Stimulated activated CD4-positive, alpha-beta T cell treated with anti-CD3 and anti-CD28 coated beads, Interleukin-12 subunit alpha, Interleukin-12 subunit beta, amount 100 ng/mL, for 4 hours (primary cell): ENCODE measurements around the gene ZSWIM3.
"Not testable (repeated sequence)": the region's sequence is repeated elsewhere in the genome, so short reads cannot be mapped to it uniquely, and the experiment has no call there.

Experiments used
- DNase-seq: peaks from one replicate; pipeline ENCODE4 v3.0.0-alpha.2; 2020

The ZSWIM3 gene

GRCh38 chr20:45857114-45857881 is at the start of gene ZSWIM3, which contains the start of gene ACOT8:
ZSWIM3 (plus strand) TSS chr20:45857614; CDS start chr20:45857826, 212 bp downstream.
ACOT8 (minus strand) TSS chr20:45857392; CDS start chr20:45857315, 77 bp downstream.
- peak; percentile 77 for DNase-seq

GRCh38 chr20:45810191-45810970 is 47.0 kb upstream of the ZSWIM3 start:
- DNase-seq = no peak

GRCh38 chr20:45812157-45813005 is 45.0 kb upstream of the ZSWIM3 start, which contains the start of gene UBE2C:
UBE2C (plus strand) TSS chr20:45812644; CDS start chr20:45812696, 52 bp downstream.
- peak; percentile 87 for DNase-seq

GRCh38 chr20:45813006-45813340 is 44.4 kb upstream of the ZSWIM3 start:
- no peak for DNase-seq

- no peak for DNase-seq
Measured at GRCh38 chr20:45813489-45813888, 43.9 kb upstream of the ZSWIM3 start.

GRCh38 chr20:45814314-45814713 is 43.1 kb upstream of the ZSWIM3 start:
- no peak for DNase-seq

GRCh38 chr20:45816951-45817350 is 40.5 kb upstream of the ZSWIM3 start:
- no peak for DNase-seq

- DNase-seq = no peak
Measured at GRCh38 chr20:45817376-45818194, 39.8 kb upstream of the ZSWIM3 start.

- no peak for DNase-seq
Measured at GRCh38 chr20:45818239-45818638, 39.2 kb upstream of the ZSWIM3 start.

- DNase-seq = no peak
Measured at GRCh38 chr20:45819466-45819865, 37.9 kb upstream of the ZSWIM3 start.

GRCh38 chr20:45821947-45822346 is 35.5 kb upstream of the ZSWIM3 start:
- no peak for DNase-seq

GRCh38 chr20:45822857-45823256 is 34.6 kb upstream of the ZSWIM3 start:
- DNase-seq = no peak

- DNase-seq = peak; percentile 40
Measured at GRCh38 chr20:45823949-45824835, 33.2 kb upstream of the ZSWIM3 start.

- DNase-seq = no peak
Measured at GRCh38 chr20:45826381-45827019, 30.9 kb upstream of the ZSWIM3 start.

GRCh38 chr20:45827030-45827652 is 30.3 kb upstream of the ZSWIM3 start, which contains the start of gene TNNC2:
TNNC2 (minus strand) TSS chr20:45827312; CDS start chr20:45827248, 64 bp downstream.
- DNase-seq = no peak

GRCh38 chr20:45827712-45828111 is 29.7 kb upstream of the ZSWIM3 start:
- no peak for DNase-seq

- no peak for DNase-seq
Measured at GRCh38 chr20:45828589-45828988, 28.8 kb upstream of the ZSWIM3 start.

GRCh38 chr20:45829673-45830106 is 27.7 kb upstream of the ZSWIM3 start:
- DNase-seq = not testable (repeated sequence)

GRCh38 chr20:45832619-45833018 is 24.8 kb upstream of the ZSWIM3 start:
- DNase-seq = no peak
